Activated CD8-positive, alpha-beta memory T cell treated with anti-CD3 and anti-CD28 coated beads, Interleukin-2, amount 50 U/mL, for 4 hours (primary cell): Measurements from ENCODE around the gene LPCAT1.
"Not testable (repeated sequence)": the region's sequence is repeated elsewhere in the genome, so short reads cannot be mapped to it uniquely, and the experiment has no call there.

Source experiments
- DNase-seq: peaks from one replicate; pipeline ENCODE4 v3.0.0-alpha.2; 2020

Gene LPCAT1

DNA sequence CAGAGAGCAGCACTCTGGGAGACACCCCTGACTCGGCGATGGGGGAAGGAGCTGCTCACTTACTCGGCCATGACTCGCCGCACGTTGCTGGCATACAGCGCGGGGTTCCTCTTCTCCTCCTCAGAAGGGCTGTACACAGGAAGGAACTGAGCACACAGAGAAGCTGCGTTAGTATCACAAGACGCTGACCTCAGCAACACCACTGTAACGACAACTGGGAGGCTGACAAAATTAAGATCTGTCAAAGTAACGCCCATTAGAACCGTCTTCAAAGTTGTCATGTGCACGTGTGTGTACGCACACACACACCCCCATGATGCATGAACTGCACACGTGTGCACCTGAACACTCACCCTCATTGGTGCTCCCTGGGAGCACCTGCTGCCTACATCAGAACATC lies 46.4 kb downstream of the LPCAT1 start:
- no peak for DNase-seq

DNA sequence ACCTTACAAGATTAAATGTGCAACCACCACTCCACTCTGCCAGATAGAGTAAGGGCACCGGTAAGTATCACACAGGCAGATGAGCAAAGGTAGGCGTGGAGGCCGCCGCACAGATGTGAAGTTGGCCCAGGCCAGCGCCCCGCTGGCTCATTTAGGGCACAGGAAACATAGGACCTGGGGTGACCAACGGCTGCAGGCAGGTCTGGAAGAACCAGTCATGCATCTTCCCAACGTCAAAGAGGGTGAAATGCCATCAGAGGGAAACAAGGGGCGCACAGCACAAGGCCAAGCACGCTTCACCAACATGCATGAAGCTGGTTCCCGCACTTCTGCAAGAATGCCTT lies 46.8 kb downstream of the LPCAT1 start:
- no peak for DNase-seq

DNA sequence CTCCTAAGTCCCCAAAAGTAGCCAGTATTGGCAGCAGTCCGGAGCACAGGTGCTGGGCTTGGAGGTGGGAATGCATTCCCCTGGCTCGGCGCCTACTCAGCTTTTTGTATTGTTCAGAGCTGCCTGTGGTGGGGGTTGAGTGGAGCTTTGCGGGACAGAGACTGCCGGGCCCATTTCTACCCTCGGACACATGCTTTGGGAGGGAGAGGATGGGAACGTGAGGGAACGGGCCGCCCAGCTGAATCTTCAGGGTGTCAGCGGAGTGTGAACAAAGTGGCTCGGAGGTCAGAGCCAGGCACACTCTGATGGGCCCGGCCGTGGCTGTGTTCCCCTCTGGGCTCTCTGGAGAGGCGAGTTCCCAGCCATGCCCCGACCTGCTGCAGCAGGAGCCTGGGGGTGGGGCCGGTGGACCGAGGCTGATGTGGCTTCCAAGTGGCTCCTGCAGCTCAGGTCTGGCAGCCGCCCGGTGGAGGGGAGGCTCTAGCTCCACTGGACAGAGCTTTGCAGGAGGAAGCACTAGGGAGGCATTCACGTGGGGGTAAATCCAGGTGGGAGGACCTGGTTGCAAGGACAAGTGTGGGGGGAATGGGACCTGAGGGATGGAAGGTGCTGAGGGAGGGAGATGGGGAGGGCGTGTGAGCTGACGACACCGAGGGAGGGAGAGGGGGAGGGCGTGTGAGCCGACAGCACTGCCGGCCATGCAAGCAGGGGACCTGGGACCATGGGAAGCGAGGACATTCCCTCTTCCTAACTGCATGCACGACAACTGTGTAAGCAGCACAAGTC lies 47.4 kb downstream of the LPCAT1 start:
- no peak for DNase-seq

DNA sequence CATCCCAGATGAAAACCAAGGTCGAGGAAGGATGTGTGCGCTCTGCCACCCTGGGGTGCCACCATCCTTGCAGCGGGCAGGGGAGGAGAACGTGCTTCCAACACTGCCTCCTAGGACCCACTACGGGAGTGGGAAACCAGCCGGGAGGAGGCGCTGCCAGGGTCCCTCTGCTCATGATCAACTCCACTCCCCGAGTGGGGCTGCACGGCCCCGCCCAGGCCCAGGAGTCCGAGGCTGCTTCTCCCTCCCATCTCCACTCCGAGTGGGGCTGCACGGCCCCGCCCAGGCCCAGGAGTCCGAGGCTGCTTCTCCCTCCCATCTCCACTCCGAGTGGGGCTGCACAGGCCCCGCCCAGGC lies 48.2 kb downstream of the LPCAT1 start:
- not testable (repeated sequence) for DNase-seq

DNA sequence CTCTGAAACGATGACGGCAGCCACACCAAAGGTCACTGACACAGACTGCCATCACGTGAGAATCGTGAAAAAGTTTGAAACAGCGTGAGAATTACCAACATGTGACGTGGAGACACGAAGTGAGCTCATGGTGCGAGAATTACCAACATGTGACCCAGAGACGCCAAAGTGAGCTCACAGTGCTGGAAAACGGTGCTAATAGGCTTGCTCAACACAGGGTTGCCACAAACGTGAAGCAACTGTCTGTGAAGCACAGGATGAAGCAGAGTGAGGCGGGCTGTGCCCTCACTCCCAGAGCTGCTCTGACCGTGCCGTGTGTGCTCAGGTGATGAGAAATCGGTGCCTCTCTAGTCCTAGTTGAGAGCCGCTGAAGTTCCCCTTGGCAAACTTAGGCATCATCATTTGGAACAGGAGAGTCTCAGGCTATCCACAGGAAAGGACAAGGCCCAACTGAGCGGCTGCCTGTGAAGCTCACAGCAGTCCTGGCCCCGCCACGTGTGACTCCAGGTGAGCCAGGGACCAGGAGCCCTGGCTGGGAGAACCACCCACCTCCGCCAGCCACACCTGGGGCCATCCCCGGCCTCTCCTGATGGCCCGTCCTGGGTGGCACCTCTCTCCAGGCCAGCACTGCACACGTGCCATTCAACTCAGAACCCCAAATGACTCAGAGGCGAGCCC lies 48.8 kb downstream of the LPCAT1 start:
- no peak for DNase-seq

DNA sequence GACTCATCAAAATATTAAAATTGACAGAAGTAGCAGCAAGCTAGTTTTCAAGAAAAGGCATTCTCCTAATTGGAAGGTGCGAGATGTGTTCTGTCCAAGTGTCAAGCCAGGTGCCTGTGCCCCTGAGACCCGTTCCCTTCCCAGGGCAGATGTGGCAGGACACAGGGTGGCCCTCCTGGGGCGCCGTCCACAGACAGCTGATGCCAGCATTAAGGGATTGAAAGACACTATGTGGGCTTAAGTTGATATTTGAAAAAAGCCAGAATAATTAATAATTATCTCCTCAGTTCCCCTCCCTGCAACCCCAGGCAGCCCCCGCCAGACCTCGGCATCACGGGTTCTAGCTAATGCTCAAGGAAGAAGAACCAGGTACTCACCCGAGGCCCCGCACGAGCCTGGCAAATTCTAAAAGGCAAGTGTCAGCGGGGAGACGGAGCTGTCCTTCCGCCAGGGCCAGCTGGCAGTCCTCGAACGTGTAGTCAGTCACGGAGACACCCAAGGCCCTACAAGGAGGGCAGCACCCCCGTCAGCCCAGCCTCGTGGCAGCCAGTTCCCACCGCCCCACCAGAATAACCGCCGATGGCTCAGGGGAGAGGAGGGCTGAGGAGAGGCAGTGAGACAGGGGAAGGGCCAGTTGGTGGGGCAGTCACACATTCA lies 49.4 kb downstream of the LPCAT1 start:
- no peak for DNase-seq

DNA sequence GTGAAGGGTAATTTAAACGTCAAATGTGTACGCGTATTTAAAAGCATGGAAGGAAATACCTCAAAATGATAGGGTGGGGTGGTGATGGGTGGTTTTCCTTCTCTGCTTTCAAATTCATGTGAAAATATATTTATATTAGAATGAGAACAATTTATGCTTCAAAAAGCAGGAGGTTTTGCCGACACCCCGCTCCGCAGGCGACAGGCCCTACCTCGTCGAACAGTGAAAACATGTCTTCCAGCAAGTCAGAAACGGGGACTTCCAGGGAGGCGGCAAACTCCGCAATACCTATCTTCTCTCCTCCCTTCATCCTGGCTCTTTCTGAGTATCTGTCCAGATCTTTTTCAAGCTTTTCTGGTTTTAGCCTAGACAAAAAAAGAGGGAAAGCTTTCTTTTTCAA lies 50.0 kb downstream of the LPCAT1 start:
- no peak for DNase-seq

DNA sequence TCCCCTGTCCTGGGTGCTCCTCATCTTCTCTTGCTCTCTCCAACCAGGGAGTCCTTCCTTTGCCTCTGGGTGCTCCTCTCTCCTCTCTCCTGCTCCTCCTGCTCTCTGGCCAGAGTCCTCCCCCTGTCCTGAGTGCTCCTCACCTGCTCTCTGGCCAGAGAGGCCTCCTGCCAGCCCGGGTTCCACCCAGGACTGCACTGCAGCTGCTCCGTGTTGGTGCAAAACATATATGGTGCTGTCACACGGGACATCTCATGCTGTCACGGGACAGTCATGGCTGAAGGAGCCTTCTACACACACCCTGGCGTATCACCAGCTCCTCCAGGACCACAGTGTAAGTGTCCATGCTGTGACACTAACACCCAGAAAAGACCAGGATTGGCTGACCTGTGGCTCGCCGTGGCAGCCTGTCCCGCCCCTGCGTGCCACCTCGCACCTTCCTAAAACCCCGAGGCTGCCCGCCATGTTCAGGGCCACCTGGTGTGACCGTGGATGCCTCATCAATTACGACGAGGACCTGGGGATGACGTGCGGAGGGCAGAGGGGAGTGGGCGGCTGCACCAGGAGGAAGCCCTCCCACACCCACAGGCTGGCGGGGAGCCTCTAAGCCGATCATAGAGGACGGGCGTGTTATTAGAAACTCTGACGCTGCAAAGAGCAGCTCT lies 50.7 kb downstream of the LPCAT1 start:
- DNase-seq: no peak

DNA sequence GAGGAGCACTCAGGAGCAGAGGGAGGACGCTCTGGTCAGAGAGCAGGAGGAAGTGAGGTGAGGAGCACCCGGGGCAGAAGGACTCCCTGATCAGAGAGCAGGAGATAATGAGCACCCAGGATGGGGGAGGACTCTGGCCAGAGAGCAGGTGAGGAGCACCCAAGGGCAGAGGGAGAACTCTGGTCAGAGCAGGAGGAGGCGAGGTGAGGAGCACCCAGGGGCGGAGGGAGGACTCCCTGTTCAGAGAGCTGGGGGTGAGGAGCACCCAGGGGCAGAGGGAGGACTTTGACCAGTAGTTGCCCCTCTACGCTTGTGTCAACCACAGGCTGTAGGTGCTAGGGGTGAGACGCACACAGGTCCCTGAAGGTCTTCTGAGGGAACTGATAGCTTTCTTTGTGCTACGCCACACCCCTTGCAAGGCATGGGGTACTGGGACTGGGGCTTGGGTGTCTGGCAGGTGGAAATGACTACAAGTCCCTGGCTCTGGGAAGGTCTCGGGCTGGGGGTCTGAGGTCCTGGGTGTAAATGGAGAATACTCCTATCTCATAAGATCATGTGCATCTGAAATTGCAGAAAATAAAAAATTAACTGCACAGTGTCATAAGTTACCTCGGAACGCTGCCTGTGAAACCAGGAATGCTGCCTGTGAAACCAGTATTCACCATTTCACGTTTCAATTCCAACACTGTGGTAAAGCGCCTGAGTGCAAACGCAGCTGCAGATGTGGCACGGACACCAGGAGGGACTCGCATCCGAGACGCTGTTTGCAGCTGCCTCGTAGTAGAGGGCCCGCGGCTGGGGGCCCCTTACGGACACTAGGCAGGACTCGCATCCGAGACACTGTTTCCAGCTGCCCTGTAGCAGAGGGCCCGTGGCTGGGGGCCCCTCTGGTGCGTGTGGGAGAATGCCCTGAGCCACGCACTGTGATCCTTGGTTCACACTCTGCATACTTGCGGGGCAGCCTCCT lies 51.5 kb downstream of the LPCAT1 start:
- DNase-seq: no peak

DNA sequence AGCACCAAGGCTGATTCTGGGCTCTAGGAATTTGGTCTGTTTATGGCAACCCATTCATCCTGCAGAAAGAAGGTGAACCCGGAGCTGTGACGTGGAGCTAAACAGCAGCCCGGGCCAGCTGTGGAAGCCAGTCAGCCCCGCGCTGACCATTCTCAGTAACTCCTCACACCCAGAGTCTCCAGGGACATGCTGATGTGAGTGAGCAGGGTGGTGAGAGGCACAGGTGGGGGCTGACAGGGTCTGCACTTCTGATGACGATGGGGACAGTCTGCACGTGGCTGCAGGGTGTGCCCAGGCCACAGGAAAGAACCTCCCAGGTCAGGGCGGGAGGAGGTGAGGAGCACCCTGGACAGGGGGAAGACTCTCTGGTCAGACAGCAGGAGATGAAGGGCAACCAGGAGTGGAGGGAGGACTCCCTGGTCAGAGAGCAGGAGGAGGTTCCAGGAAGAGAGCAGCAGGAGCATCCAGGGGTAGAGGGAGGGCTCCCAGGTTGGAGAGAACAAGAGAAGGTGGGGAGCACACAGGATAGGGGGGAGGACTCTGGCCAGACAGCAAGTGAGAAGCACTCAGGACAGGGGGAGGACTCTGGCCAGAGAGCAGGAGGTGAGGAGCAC lies 52.4 kb downstream of the LPCAT1 start:
- no peak for DNase-seq

DNA sequence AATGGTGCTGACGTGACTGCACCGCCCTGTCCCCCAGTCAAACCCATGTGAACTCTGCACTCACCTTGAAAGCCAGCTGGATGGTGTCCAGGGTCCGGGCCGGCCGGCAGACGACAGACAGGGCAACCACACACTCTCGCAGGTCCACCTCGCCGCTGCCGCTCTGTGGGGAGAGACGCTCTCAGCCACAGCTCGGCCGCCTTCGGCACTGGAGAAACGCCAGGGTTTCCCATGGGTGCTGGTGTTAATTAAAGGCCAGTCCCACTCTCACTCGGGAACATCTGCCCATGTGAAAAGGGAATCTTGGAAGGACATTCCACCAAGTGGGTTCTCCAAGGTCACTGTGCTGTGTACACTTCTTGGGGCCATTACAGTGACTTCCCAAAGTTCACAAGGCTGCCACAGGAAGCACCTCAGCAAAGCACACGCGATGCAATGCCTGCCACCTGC lies 53.0 kb downstream of the LPCAT1 start:
- DNase-seq: no peak

DNA sequence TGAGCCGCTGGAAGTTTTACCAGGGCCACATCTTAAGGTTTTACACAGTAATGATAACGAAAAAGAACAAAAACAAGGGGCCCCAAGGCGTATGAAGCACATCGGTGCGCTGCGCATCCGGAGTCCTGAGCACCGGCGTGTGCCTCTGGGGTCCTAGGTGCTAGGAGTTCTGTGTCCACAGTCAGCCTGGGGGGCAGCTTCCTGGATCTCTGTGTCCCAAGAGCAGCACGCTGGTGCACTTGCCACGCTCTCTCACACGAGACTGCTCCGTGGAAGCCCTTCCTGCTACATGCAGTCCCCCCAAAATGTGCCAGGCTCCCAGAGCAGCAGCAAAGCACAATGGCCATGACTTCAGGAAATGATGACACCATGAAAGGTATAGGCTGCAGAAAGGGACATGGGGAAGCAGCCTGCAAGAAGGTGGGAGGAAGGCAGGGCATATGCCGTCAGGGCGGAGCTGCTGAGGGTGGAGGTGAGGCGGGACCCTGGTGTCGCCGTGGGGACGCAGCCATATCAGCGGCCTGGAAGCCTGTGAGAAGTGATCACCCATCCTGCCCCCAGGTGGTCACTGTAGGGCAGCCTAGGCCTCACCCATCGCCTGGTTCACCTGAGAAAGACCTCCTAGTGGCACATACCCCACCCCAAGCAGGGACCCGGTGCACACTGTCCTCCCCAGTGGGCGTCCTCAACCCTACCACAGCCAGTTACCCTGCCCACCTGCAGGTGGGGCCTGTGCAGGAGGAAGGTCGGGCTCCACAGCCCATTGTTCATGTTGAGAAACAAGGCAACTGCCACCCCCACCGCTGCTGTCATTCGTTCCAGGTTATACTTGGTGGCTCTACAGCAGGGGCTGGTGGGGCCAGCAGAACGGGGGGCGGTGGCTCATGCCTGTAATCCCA lies 54.9 kb downstream of the LPCAT1 start:
- no peak for DNase-seq

DNA sequence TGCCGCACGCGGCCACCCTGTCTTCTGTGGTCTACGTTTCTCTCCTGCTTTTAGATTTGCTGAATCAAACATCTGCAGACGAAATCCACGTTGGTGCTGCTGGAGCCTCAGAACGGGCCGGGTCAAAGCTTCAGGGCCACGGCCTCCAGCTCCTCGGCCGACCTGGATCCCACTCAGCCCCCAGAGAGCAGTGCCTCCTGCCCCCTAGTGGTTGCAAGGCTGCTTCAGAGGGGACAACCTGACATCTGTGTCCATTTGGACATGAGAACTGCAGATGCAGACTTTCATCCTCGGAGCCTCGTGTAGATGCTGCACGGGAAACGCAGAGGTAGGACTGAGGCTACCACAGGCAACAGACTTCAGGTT lies 55.5 kb downstream of the LPCAT1 start:
- DNase-seq: peak; percentile 52

DNA sequence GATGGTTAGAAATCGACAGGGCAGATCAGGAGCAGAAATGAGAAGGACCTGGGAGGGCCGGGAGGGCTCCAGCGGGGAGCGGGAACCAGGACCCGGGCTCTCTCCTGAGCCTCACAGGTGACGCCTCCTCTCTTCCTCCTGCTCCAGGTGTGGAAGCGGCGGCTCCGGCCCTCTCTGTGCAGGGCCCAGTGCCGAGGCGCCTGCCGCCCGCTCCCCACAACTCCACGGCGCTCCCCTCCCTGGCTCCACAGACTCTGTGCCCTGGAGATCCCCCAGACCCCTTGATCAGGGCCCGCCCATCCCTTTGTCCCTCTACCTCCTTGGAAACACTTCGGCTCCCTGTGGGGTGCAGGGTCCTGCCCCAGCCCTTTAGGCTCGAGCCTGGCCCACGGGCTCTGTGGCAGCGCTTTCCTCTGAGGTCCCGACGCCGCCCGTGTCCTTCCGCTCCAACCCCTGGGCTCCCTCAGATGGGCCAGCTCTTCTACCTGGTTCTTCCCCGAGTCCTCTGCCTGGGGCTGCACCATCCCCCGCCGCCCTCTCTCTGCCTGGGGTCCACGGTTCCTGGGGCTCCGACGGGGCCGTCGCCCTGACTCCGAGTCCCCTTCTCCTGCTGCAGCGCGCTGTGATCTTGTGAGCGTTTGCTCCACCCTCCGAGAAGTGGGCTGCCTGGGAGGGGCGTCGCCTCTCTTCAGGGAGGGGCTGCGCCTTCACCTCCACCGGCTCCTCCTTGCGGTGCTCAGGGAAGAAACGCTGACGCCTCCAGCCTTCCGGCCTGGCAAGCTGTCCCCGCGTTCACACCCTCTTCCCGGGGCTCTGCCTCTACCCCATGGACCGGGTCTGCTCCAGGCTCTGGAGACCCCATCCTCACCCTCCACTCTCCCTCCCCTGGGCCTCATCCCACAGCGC lies 56.2 kb downstream of the LPCAT1 start:
- no peak for DNase-seq

DNA sequence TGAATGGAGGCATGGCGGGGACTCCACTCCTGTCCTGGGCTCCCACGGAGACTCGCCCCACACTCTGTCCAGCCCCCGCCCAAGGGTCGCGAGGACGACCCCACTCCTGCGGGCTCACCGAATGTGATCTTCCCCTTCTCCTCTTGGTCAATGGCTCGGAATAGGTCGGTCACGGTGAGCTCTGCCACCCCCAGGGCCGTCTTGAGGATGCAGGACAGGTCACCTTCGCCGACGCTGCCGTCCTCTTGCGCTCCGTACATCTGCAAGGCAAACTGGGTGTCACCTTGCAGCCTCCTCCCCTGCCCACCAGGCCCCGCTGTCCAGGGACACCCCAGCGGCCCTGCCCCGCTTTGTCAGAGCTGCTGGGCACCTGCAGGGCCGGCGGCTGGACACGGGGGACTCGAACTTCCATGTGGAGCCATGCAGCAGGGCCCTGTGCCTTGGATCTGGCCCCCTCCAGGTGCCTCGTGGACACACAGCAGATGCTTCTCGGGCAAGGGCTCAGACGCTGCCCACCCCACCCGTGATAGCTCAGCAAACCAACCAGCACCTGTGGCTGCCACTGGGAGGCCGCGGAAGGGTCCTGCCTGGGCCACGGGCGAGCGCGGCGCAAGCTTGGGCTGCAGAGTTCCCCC lies 57.0 kb downstream of the LPCAT1 start:
- no peak for DNase-seq

DNA sequence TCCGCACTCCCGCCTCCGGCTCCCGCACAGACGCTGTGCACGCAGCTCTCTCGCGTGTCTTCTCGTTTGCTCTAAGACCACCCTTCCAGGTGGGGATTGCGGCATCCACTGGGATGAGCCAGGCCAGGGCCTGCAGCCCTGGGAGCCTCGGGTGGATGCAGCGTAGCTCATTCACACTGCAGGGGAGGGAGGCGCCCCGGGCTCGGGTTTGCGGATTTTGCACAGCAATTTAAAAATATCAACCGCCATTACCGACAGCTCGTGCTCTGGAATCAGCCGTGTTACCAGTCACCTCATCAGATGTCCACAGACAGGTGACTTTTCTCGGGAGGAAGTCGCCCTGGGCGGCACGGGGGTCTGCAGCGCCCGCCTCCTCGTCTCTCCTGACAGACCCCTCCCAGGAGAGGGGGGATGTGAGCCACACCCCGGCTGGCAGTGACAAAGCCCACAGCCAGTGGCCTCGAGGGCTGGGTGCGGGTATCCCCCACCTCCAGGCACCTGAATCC lies 57.7 kb downstream of the LPCAT1 start:
- no peak for DNase-seq

DNA sequence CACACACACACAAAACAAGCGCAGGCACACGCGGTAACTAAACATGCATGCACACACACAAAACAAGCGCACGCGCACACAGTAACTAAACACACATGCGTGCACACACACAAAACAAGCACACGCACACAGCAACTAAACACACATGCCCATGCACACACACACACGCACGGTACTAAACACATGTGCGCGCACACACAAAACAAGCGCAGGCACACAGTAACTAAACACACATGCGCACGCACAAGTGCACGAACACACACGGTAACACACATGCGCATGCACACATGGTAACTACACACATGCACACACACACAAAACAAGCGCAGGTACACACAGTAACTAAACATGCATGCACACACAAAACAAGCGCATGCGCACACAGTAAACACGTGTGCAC lies 58.6 kb downstream of the LPCAT1 start:
- DNase-seq: no peak

DNA sequence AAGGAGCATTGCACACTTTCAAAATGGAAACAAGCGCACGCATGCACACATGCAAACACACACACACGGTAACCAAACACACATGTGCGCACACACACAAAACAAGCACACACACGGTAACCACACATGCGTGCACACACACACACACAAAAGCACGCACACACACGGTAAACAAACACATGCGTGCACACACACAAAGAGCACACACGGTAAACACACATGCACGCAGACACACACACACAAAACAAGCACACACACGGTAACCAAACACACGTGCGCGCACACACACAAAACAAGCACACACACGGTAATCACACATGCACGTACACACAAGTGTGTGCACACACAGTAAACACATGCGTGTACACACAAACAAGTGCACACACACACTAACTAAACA lies 59.2 kb downstream of the LPCAT1 start:
- no peak for DNase-seq

DNA sequence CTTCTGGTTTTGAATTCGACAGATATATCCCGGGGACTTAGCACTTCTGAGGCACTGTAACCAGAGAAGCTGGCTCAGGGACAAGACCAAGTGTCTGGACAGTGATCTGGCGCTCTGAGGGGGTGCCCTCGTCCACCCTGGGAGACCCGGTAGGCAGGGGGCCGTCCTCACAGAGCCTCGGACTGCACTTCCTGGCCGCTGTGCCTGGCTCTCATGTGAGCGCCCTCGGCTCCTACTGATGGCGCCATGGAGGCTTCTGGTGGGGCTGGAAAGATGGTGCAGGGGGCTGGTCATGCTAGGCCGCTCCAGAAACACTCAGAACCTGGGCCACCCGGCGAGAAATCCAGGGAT lies 59.7 kb downstream of the LPCAT1 start:
- DNase-seq: no peak
